NCI-H748 (cell line): Measurements from ENCODE around the gene EEF1G.

ENCODE experiments used
- DNase-seq: peaks from one replicate; lab custom pipeline; 2025; ENCODE audit not compliant: unreplicated experiment; lab: John Stamatoyannopoulos, UW

Gene EEF1G

DNA sequence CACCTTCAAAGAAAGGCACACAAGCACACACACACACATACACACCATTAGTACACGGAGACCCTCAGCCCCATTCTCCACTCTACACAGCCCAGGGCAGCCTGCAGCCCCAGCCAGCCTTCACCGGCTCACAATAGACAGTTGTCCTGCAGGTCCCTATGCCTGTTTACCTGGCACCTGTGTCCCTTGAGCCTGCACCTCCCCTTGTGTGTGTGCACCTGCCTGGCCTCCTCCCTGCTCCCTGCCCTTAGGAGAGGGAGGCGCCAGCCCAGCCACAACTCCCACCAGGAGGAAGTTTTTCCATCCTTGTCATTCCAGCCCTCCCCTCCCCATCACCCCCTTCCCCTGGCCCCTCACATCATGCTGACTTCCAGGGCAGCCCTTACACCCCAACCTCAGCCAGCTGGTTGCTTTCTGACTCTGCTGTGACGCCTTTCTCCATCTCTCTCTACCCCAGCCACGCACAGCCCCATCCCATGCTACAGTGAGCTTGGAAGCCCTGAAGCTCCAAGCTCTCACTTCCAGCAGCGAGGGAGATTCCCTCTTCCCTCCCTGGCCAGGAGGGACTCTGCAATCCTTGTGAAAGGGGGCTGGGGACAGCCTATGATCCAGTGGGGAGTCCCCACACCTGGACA, 31.5 kb downstream of the EEF1G start:
- peak; percentile 50 for DNase-seq

DNA sequence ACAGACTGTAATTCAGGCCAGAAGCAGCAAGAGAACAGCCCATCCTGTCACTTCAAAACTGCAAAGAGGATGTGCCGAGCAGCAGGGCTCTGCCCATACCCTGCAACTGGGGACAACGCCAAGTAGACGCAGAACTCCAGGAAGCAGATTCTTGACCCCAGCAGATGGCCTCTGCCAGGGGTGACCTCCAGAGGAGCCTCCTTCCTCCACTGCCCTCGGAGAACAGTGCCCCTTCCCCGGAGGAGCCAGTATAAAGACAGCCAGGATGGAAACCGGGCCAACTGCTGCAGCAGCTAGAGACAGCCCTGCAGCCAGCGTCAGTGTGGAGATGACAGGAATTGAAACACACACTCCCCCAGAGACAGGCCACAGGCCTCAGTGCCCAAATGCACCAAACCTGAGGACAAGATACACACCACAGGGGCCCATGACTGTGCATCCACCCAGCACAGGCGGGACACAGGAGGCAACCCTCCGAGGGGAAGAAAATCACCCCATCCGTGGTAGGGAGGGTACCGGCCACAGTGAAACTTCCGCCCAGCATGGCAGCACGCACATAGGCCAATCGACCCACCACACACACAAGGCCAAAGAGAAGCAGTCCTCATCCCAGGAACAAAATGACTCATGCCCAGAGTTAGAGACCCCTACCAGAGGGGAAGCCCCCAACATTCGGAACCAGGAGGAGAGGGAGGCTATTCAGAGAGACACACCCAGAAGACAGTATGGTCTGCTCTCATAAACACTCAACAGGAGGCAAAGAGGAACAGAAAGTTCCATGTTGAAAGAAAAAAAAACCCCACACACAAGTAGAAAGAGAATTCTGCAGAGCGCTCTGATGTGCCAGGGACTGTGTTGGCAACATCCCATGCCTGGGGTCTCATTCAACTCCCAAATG, 32.6 kb downstream of the EEF1G start:
- no peak for DNase-seq

DNA sequence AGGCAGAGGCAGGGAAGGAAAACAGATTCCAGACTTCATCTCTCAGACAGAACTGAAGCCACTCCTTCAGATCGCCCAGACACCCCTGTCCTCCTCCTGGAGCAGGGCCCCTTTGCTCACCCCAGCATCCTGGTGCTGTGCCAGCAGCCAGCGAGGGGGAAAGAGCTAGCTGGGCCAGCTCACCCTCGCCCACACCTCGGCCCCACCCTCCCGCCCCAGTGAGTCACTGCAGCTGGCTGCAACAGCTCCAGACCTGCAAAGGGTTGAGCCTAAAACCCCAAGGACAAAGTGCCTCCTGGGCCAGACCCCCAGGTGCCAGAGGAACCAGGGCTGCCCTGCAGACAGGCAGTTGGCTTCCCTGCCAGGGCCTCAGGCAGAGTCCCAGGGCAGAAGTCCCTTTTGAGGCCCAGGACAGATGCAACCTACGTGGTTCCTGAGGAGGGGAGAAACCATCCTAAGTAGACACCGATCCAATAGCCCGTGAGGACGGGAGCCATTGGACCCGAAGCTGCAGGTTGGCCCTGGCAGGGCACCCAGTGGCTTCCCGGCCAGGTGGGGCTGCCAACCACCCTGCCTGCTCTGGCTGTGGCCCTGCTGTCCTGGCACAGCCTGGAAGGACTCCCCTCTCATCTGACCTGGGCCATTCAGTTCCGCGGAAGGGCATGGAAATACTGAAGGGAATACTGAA, 34.3 kb downstream of the EEF1G start:
- DNase-seq = peak; percentile 48

DNA sequence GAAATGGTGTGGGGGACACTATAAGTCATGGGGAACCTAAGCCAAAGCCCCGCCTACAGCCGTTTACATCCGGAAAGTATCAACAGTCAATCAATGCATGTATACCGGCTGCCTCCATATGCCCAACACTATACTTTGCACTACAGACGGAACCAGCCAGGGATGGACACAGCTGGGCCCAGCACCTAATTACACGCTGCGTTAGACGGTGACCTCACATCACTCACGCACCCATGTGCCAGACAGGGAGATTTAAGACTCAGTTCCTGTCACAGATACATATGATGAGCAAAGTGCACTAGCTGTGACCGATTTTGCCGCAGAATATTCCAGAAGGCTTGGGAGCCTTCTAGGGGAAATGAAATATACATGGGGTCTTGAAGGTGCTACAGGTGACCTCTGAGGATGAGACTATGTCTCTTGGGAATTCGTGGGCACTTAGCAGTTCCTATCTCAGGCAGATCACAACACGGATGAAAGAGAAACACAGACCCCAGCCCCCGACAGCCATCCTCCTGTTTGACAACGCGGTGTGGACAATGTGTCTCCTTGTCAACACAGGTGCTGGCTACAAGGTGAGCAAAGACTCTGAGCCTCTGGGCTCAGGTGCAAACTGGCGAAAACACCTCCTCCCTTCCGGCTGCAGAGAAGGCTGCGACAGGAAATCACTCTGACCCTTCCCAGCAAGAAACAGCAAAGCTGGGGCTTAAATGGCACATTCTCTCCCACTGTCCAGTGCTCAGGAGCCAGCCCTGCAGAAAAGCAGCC, 35.0 kb downstream of the EEF1G start:
- peak; percentile 56 for DNase-seq

DNA sequence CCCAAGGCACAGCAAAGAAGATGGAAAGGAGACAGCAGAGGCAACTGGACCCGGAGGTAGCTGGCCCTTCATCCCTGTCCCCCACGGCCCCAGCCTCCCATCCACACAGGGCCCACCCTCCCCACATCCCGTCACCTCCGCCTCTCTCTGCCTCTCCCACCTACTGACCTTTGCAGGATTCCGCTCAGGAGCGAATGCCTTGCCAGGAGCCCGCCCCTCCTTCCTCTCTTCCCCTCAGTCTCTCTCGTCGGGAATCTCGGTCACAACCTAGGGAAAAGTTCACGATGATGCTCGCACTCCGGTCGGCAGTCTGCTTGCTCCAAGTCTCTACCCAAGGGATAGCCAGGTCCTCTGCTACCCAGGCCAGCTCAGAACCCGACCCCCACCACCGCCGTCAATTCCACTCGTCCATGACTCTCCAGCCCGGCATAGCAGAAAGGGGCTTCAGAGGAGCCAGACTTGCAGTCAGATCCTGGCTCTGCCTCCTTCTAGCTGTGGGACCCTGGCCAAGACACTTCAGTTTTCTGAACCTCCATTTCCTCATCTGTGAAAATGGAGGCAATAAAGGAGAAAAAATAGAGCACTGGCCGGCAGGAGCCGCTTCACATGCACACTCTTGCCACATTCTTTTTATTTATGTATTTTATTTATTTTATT, 37.3 kb downstream of the EEF1G start:
- no peak for DNase-seq

DNA sequence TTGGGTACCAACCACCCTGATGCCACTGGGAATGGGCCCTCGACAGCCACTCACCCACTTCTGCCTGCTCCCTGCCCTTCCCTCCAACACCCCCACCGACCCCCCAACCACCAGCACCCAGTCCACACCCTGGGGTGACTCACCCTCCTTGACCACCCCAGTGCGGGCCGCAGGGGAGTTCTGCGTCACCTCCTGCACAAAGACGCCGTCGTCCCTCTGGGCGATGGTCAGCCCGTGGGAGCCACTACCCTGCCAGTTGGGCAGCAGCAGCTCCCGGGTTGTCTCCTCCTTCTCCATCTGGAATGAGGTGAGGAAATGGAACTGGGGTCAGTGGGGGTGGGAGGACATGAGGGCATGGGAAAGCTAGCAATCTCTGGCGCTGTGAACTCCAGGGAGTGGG, 37.9 kb downstream of the EEF1G start:
- peak; percentile 39 for DNase-seq

DNA sequence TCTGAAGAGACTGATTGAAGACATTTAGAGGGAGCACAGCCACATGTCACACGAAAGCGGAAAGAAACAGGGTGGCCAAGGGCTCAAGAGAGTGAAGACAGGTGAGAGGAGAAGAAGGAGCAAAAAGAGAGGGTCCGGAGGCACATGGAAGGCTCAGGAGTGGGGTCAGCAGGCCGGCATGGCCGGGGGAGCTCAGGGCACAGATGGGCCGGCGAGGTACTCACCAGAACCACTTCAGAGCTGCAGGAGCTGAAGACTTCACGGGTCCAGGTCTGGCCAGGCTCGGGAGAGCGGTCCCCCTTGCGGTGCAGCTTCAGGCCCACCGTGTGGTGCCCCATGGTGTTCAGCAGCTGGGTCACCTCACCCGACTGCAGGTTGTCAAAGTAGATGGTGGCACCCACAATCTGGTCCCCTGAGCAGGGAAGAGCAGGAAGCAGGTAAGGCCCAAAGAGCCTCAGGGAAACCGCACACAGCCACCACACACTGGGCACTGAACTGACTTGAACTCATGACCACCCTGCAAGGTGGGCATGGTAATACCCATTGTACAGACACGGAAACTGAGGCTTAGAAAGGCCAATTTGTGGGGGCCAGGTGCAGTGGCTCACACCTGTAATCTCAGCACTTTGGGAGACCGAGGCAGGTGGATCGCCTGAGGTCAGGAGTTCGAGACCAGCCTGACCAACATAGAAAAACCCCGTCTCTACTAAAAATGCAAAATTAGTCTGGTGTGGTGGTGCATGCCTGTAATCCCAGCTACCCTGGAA, 38.7 kb downstream of the EEF1G start:
- DNase-seq = no peak

DNA sequence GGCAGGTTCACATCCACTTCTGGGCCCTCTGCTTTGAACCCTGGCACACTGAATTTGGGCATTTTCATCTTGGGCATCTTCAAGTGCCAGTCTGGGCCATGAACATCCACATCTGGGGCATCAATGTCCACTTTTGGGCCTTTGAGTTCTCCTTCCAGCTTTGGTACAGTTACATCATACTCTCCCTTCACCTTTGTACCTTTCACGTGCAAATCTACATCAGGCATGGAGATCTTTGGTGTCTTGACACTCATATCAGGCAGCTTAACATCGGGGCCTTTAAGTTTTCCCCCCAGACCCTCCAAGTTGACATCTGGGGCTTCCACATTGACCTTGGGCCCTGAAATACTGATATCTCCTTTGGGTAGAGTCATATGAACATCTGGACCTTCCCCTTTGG, 41.6 kb downstream of the EEF1G start:
- no peak for DNase-seq

DNA sequence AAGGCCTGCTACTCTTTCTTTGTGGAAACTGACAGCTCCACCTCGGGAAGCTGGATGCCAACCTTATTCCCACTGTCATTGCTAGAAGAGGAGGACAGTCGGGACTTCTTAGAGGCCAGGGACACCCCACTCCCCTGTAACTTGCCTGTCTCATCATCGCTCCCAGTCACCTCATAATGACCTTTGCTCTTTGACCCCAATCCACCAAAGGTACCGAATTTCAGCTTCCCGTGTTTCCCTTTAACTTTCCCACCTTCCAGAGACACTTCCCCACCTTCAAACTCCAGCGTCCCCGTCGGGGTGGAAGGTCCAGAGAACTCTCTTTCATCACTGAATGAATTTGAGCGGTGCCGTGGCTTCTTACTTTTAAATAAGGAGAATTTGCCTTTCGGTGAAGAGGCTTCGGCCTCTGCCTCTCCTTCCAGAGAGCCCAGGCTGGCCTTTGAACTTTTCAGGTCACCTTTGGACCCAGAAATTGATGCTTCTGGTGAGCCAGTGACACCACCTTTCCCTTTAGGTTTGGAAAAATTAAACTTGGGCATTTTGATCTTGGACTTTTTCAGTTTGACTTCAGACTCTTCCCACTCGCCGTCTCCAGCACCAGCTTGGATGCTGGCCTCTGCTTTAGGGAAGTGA, 56.8 kb downstream of the EEF1G start:
- no peak for DNase-seq

DNA sequence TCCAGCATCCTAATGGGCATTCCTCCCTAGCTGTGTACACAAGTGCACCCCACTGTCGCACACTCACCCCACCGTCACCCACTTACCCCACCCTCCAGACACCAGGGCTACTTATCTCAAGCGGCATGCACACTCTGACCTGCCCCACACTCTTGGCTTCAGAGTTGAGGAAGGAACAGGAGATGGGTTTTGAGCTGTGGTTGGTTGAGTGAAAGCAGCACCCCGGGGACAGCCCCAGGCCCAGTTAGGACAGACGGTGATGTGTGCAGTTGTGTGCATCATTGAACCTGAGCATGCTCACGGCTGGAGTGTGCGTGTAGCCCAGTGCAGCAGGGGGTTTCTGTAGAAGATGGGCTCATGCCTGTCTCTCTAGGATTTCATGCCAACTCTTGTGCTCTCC, 59.5 kb downstream of the EEF1G start:
- no peak for DNase-seq

DNA sequence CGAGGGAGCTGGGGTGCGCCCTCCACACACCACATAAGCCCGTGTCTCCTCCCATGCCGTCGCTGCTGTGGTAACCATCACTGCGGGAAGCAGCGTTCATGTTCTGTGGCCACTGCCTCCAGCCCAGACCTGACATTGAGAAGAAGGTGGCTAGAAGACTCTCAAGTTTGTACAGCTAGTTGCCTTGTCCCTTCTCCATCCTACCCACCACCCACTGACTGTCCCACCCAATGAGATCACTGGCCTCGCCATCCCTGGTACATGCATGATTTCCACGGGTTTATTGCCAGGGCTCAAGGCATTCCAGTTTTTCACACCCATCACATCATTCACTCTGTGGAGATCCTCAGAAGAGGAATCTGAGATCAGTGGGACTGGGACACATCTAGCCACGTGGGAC, 60.1 kb downstream of the EEF1G start:
- DNase-seq = no peak

DNA sequence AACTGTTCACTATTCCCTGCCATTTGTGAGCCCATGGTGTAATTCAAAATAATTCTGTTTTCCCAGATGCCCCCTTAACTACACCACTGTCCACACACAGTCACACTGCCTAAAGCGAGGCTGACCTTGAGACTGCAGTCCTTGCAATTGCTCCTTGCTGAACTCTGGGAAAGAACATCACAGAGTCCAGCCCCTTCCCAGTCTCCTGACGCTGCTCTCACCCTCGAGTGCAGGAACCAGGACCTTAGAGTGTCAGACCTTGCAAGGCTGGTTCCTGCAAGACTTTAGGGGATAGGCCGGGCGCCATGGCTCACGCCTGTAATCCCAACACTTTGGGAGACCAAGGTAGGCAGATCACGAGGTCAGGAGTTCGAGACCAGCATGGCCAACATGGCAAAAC, 60.7 kb downstream of the EEF1G start:
- DNase-seq = no peak
